ENCODE measurements around the gene CASP8.

Gene CASP8

GRCh38 chr2:201256082-201256481 lies 4.3 kb upstream of the CASP8 start:
- no peak for DNase-seq (ENCODE audit: insufficient read length, low spot score)
- FAIRE-seq, result no peak
- TF ChIP-seq, protein P1, sequence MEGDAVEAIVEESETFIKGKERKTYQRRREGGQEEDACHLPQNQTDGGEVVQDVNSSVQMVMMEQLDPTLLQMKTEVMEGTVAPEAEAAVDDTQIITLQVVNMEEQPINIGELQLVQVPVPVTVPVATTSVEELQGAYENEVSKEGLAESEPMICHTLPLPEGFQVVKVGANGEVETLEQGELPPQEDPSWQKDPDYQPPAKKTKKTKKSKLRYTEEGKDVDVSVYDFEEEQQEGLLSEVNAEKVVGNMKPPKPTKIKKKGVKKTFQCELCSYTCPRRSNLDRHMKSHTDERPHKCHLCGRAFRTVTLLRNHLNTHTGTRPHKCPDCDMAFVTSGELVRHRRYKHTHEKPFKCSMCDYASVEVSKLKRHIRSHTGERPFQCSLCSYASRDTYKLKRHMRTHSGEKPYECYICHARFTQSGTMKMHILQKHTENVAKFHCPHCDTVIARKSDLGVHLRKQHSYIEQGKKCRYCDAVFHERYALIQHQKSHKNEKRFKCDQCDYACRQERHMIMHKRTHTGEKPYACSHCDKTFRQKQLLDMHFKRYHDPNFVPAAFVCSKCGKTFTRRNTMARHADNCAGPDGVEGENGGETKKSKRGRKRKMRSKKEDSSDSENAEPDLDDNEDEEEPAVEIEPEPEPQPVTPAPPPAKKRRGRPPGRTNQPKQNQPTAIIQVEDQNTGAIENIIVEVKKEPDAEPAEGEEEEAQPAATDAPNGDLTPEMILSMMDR (IDR thresholded peaks at IDR 0.05; ENCODE audit: insufficient read depth, missing control alignments), result no peak

GRCh38 chr2:201257381-201257955 lies 2.9 kb upstream of the CASP8 start:
- DNase-seq (ENCODE audit: insufficient read length, low spot score) (no peak), FAIRE-seq (no peak)
- TF ChIP-seq, protein P1 (IDR thresholded peaks at IDR 0.05; ENCODE audit: insufficient read depth, missing control alignments), result no peak

DNA sequence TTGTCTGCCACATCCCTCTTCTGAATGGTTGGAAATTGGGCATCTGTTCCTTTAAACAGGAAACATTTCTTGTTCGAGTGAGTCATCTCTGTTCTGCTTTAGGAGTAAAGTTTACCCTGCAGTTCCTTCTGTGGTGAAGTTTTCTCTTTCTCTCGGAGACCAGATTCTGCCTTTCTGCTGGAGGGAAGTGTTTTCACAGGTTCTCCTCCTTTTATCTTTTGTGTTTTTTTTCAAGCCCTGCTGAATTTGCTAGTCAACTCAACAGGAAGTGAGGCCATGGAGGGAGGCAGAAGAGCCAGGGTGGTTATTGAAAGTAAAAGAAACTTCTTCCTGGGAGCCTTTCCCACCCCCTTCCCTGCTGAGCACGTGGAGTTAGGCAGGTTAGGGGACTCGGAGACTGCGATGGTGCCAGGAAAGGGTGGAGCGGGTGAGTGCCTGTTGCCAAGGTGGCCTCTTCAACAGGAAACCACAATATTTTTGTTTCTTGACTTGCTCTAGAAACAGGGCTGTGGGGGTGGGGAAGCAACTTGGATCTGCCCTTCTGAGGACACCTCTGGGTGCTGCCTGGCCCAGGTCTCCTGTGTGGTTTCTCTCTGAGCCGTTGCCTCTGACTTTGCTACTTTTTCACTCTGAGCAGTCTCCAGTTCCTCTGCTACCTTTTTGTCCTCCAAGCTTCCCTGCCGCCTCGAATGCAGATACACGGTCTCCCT lies 2.2 kb upstream of the CASP8 start:
- TF ChIP-seq, protein P1 (IDR thresholded peaks at IDR 0.05; ENCODE audit: insufficient read depth, missing control alignments), result no peak
- FAIRE-seq (no peak), DNase-seq (ENCODE audit: insufficient read length, low spot score) (no peak)

DNA sequence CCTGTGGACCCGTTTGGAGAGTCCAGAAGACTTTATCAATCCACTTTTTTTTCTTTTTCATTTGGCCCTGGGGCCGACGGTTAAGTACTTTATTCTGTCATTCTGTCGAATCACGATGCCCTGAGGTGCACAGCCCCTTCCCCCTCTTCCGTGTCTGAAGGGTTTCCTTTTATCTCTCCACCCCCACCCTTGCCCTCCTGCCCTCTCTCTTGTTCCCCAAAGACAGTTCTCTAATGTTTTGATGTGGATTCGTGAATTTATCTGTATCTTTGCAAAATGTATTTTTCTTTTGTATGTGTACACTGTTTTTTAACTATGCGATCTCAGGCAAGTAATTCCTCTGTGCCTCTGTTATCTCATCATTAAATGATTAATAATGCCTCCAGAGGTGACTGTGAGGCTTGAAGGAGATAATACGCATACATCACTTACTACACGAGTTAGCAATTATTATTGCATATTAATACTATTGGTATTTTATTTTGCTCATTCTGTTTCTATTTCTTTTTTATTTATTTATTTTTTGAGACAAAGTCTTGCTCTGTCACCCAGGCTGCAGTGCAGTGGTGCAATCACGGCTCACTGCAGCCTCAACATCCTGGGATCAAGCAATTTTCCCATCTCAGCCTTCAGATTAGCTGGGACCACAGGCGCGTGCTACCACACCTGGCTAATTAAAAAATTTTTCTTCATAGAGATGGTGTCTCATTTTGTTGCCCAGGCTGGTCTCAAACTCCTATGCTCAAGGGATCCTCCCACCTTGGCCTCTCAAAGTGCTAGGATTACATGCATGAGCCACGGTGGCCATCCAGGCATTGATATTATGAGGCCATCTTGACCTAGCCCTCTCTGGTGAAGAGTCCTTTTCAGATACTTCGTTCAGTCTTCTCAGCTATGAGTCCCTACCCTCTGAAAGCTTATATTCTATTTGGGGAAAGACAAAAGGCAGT lies 1.4 kb upstream of the CASP8 start:
- DNase-seq (ENCODE audit: insufficient read length, low spot score) (no peak), FAIRE-seq (no peak)
- TF ChIP-seq, protein P1 (IDR thresholded peaks at IDR 0.05; ENCODE audit: insufficient read depth, missing control alignments), result no peak

DNA sequence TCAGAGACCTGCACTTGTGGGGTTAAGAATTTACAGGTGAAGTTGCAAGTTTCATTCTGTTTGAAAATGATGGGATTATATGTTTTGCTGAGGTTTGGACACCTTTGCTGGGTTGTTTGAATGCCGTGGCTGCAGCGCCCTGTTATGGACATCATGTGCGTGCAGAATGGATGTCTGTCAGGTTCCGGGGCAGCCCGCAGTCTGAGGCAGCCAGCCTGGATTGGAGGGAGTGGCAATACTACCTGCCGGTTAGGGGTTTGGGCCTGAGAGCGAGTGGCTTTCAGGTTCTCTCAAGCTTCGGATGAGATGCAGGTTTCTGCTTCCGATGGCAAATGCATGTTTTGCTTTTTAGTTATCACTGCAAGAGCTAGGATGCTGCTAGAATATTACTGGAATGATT lies 1.1 kb downstream of the CASP8 start:
- TF ChIP-seq, protein P1 (IDR thresholded peaks at IDR 0.05; ENCODE audit: insufficient read depth, missing control alignments), result no peak
- DNase-seq (ENCODE audit: insufficient read length, low spot score) (no peak), FAIRE-seq (no peak)

DNA sequence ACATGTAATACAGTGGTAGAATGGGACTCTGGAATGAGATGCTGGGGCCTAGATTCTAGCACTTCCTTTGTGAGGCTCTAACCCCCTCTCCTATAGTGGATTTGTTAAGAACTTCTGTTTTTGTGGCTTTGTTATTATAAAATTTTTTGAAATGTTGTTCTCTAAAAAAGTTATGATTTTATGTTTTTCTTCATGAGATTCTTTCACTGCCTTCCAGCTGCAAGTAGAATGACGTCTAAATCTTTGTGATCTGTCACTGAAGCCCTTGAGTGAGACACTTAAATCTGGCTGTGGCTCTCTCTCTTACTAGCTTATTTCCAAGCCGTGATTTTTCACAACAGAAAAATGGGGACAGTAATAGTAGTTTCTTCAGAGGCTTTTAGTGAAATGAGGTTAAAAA lies 1.6 kb downstream of the CASP8 start:
- no peak for DNase-seq (ENCODE audit: insufficient read length, low spot score)
- TF ChIP-seq, protein P1 (IDR thresholded peaks at IDR 0.05; ENCODE audit: insufficient read depth, missing control alignments), result no peak
- FAIRE-seq, result no peak

All from D721Med (cell line).